T-helper 2 cell treated with Interferon-gamma antibody and Interleukin-4, amounts not matched to agents 100 ng/mL and 5 ng/mL, for 36 hours (primary cell): ENCODE results near the gene HID1. TPM values are rescaled to one million over a fixed set of nuclear protein-coding genes. Genes with fewer than 3 reads are reported as not detected.
"Not testable (repeated sequence)": the region's sequence is repeated elsewhere in the genome, so short reads cannot be mapped to it uniquely, and the experiment has no call there.

Experiments used
- intact Hi-C: fragments of 100-400 bp; cut with micrococcal nuclease; formaldehyde crosslinking; loops from one replicate; pipeline ENCODE4 v1.15.1; 2023
- total RNA-seq: library from RNA; stranded (reverse); gene quantifications from 2 replicates; pipeline ENCODE4 v1.2.3, GENCODE V29; 2022

The HID1 gene
- total RNA-seq, 1 donor from 2014 or later: 0.59 TPM

- intact Hi-C loops: loop anchor here (5.0 kb wide), 1 partner anchor 41 kb away; the partner anchor contains the start of gene MRPL58
These were observed 1.3 kb downstream of the HID1 start for GRCh38 chr17:74971069-74971841.

- intact Hi-C loops: loop anchor here (5.0 kb wide), 1 partner anchor 42 kb away; the partner anchor contains the start of gene MRPL58
These were observed 2.2 kb downstream of the HID1 start for GRCh38 chr17:74970395-74970794.

GRCh38 chr17:74969501-74969900 is 3.1 kb downstream of the HID1 start:
- intact Hi-C loops: not testable (repeated sequence)

- intact Hi-C loops: no loop called here
These were observed 4.2 kb downstream of the HID1 start for GRCh38 chr17:74968361-74968780.

- intact Hi-C loops: loop anchor here (5.0 kb wide), 1 partner anchor 147 kb away; no protein-coding TSS in a partner anchor
These were observed 7.5 kb downstream of the HID1 start for GRCh38 chr17:74964988-74965622.

- intact Hi-C loops: loop anchor here (5.0 kb wide), 1 partner anchor 148 kb away; no protein-coding TSS in a partner anchor
These were observed 8.3 kb downstream of the HID1 start for GRCh38 chr17:74964246-74964761.

- intact Hi-C loops: loop anchor here (5.0 kb wide), 1 partner anchor 149 kb away; no protein-coding TSS in a partner anchor
These were observed 8.9 kb downstream of the HID1 start for GRCh38 chr17:74963656-74964055.

- intact Hi-C loops: loop anchor here (5.0 kb wide), 1 partner anchor 149 kb away; no protein-coding TSS in a partner anchor
These were observed 9.8 kb downstream of the HID1 start for GRCh38 chr17:74962622-74963394.

- intact Hi-C loops: loop anchor here (1.0 to 5.0 kb wide), 2 partner anchors 150 to 239 kb away; no protein-coding TSS in a partner anchor
These were observed 10.8 kb downstream of the HID1 start for GRCh38 chr17:74961657-74962350.

GRCh38 chr17:74960570-74961342 is 11.8 kb downstream of the HID1 start:
- intact Hi-C loops: loop anchor here (1.0 to 5.0 kb wide), 2 partner anchors 152 to 241 kb away; no protein-coding TSS in a partner anchor

- intact Hi-C loops: loop anchor here (2.0 to 5.0 kb wide), 2 partner anchors 37 to 152 kb away; partner anchors contain the start of gene USH1G
These were observed 12.6 kb downstream of the HID1 start for GRCh38 chr17:74959826-74960515.

GRCh38 chr17:74957935-74958740 is 14.4 kb downstream of the HID1 start:
- intact Hi-C loops: loop anchor here (1.0 to 2.0 kb wide), 2 partner anchors 35 to 167 kb away; partner anchors contain the start of gene USH1G

GRCh38 chr17:74956093-74956492 is 16.5 kb downstream of the HID1 start:
- intact Hi-C loops: no loop called here

- intact Hi-C loops: no loop called here
These were observed 17.7 kb downstream of the HID1 start for GRCh38 chr17:74954665-74955421.

- intact Hi-C loops: no loop called here
These were observed 18.4 kb downstream of the HID1 start for GRCh38 chr17:74954115-74954514.

GRCh38 chr17:74953134-74953687 is 19.3 kb downstream of the HID1 start:
- intact Hi-C loops: no loop called here
